ENCODE measurements around the gene VIPR1.

DNA sequence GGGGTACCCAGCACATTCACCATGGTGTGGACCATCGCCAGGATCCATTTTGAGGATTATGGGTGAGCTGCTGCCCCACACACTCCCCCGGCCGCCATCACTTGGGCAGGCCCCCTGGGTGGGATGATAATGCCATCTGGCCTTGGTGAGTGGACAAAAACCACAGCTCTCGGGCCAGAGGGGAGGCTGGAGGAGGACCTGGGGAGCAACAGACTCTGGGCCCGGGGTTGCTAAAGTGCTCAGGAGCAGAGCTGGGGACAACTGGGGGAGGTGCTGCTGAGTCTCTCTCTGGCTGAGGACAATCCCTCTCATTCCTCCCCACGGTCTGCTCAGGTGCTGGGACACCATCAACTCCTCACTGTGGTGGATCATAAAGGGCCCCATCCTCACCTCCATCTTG is 29.0 kb downstream of the VIPR1 start:
- TF ChIP-seq, protein P1, sequence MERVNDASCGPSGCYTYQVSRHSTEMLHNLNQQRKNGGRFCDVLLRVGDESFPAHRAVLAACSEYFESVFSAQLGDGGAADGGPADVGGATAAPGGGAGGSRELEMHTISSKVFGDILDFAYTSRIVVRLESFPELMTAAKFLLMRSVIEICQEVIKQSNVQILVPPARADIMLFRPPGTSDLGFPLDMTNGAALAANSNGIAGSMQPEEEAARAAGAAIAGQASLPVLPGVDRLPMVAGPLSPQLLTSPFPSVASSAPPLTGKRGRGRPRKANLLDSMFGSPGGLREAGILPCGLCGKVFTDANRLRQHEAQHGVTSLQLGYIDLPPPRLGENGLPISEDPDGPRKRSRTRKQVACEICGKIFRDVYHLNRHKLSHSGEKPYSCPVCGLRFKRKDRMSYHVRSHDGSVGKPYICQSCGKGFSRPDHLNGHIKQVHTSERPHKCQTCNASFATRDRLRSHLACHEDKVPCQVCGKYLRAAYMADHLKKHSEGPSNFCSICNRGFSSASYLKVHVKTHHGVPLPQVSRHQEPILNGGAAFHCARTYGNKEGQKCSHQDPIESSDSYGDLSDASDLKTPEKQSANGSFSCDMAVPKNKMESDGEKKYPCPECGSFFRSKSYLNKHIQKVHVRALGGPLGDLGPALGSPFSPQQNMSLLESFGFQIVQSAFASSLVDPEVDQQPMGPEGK (CRISPR knock-in tag; IDR thresholded peaks at IDR 0.05; ENCODE audit: borderline replicate concordance): no peak
- TF ChIP-seq, protein P2, sequence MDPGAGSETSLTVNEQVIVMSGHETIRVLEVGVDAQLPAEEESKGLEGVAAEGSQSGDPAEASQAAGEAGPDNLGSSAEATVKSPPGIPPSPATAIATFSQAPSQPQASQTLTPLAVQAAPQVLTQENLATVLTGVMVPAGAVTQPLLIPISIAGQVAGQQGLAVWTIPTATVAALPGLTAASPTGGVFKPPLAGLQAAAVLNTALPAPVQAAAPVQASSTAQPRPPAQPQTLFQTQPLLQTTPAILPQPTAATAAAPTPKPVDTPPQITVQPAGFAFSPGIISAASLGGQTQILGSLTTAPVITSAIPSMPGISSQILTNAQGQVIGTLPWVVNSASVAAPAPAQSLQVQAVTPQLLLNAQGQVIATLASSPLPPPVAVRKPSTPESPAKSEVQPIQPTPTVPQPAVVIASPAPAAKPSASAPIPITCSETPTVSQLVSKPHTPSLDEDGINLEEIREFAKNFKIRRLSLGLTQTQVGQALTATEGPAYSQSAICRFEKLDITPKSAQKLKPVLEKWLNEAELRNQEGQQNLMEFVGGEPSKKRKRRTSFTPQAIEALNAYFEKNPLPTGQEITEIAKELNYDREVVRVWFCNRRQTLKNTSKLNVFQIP (CRISPR knock-in tag; IDR thresholded peaks at IDR 0.05; ENCODE audit: borderline replicate concordance, low read depth): no peak
- TF ChIP-seq ZC3H10 (CRISPR knock-in tag; IDR thresholded peaks at IDR 0.05) (no peak), CSDC2 (CRISPR knock-in tag; IDR thresholded peaks at IDR 0.05) (no peak), ARNTL (CRISPR knock-in tag; IDR thresholded peaks at IDR 0.05; ENCODE audit: borderline replicate concordance, low read depth) (no peak), OSR1 (CRISPR knock-in tag; IDR thresholded peaks at IDR 0.05) (no peak), SNAI2 (CRISPR knock-in tag; IDR thresholded peaks at IDR 0.05) (no peak), ZFP3 (CRISPR knock-in tag; IDR thresholded peaks at IDR 0.05) (no peak), RARB (CRISPR knock-in tag; IDR thresholded peaks at IDR 0.05) (no peak), BACH2 (CRISPR knock-in tag; IDR thresholded peaks at IDR 0.05; ENCODE audit: borderline replicate concordance) (no peak), ZFP30 (CRISPR knock-in tag; IDR thresholded peaks at IDR 0.05) (no peak)
- TF ChIP-seq, protein P3, sequence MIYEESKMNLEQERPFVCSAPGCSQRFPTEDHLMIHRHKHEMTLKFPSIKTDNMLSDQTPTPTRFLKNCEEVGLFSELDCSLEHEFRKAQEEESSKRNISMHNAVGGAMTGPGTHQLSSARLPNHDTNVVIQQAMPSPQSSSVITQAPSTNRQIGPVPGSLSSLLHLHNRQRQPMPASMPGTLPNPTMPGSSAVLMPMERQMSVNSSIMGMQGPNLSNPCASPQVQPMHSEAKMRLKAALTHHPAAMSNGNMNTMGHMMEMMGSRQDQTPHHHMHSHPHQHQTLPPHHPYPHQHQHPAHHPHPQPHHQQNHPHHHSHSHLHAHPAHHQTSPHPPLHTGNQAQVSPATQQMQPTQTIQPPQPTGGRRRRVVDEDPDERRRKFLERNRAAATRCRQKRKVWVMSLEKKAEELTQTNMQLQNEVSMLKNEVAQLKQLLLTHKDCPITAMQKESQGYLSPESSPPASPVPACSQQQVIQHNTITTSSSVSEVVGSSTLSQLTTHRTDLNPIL (CRISPR knock-in tag; IDR thresholded peaks at IDR 0.05; ENCODE audit: low read depth): no peak
- TF ChIP-seq, protein P4, sequence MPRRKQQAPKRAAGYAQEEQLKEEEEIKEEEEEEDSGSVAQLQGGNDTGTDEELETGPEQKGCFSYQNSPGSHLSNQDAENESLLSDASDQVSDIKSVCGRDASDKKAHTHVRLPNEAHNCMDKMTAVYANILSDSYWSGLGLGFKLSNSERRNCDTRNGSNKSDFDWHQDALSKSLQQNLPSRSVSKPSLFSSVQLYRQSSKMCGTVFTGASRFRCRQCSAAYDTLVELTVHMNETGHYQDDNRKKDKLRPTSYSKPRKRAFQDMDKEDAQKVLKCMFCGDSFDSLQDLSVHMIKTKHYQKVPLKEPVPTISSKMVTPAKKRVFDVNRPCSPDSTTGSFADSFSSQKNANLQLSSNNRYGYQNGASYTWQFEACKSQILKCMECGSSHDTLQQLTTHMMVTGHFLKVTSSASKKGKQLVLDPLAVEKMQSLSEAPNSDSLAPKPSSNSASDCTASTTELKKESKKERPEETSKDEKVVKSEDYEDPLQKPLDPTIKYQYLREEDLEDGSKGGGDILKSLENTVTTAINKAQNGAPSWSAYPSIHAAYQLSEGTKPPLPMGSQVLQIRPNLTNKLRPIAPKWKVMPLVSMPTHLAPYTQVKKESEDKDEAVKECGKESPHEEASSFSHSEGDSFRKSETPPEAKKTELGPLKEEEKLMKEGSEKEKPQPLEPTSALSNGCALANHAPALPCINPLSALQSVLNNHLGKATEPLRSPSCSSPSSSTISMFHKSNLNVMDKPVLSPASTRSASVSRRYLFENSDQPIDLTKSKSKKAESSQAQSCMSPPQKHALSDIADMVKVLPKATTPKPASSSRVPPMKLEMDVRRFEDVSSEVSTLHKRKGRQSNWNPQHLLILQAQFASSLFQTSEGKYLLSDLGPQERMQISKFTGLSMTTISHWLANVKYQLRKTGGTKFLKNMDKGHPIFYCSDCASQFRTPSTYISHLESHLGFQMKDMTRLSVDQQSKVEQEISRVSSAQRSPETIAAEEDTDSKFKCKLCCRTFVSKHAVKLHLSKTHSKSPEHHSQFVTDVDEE (CRISPR knock-in tag; IDR thresholded peaks at IDR 0.05): no peak

Measured in SK-N-SH treated with all-trans-retinoic acid at 6 μM for 48 hours (cell line).